ENCODE measurements around the gene POU2AF1.
"Not testable (repeated sequence)": the region's sequence is repeated elsewhere in the genome, so short reads cannot be mapped to it uniquely, and the experiment has no call there.

The POU2AF1 gene

GRCh38 chr11:111408789-111409727, 30.0 kb upstream of the POU2AF1 start:
- no peak for DNase-seq

GRCh38 chr11:111407652-111408051, 28.6 kb upstream of the POU2AF1 start:
- no peak for DNase-seq

- no peak for DNase-seq
Observed at GRCh38 chr11:111406589-111406988, 27.5 kb upstream of the POU2AF1 start.

- DNase-seq: no peak
Observed at GRCh38 chr11:111406091-111406490, 27.0 kb upstream of the POU2AF1 start.

GRCh38 chr11:111405551-111405950, 26.5 kb upstream of the POU2AF1 start:
- DNase-seq: no peak

- peak; percentile 18 for DNase-seq
Observed at GRCh38 chr11:111403051-111403726, 24.1 kb upstream of the POU2AF1 start.

- no peak for DNase-seq
Observed at GRCh38 chr11:111402411-111402810, 23.3 kb upstream of the POU2AF1 start.

- not testable (repeated sequence) for DNase-seq
Observed at GRCh38 chr11:111401957-111402356, 22.9 kb upstream of the POU2AF1 start.

- no peak for DNase-seq
Observed at GRCh38 chr11:111400595-111400994, 21.5 kb upstream of the POU2AF1 start.

- no peak for DNase-seq
Observed at GRCh38 chr11:111399187-111400031, 20.3 kb upstream of the POU2AF1 start.

GRCh38 chr11:111397034-111397433, 18.0 kb upstream of the POU2AF1 start:
- no peak for DNase-seq

GRCh38 chr11:111395749-111396148, 16.7 kb upstream of the POU2AF1 start:
- no peak for DNase-seq

GRCh38 chr11:111395081-111395480, 16.0 kb upstream of the POU2AF1 start:
- DNase-seq: no peak

- DNase-seq: not testable (repeated sequence)
Observed at GRCh38 chr11:111394147-111394546, 15.1 kb upstream of the POU2AF1 start.

- DNase-seq: no peak
Observed at GRCh38 chr11:111393585-111393984, 14.5 kb upstream of the POU2AF1 start.

- DNase-seq: no peak
Observed at GRCh38 chr11:111393096-111393495, 14.0 kb upstream of the POU2AF1 start.

- no peak for DNase-seq
Observed at GRCh38 chr11:111392552-111392951, 13.5 kb upstream of the POU2AF1 start.

- DNase-seq: no peak
Observed at GRCh38 chr11:111391328-111392124, 12.5 kb upstream of the POU2AF1 start.

GRCh38 chr11:111388842-111389241, 9.8 kb upstream of the POU2AF1 start:
- DNase-seq: no peak

- no peak for DNase-seq
Observed at GRCh38 chr11:111388420-111388819, 9.3 kb upstream of the POU2AF1 start.

- DNase-seq: peak; percentile 46
Observed at GRCh38 chr11:111387363-111387762, 8.3 kb upstream of the POU2AF1 start.

- DNase-seq: no peak
Observed at GRCh38 chr11:111386611-111387150, 7.6 kb upstream of the POU2AF1 start.

Data from NCI-H1694 (cell line).